Measurements from ENCODE around the gene RPS6KA2.
"Not testable (repeated sequence)": the region's sequence is repeated elsewhere in the genome, so short reads cannot be mapped to it uniquely, and the experiment has no call there.

The RPS6KA2 gene

GRCh38 chr6:166420351-166420750, 206.7 kb downstream of the RPS6KA2 start:
- DNase-seq (ENCODE audit: low read depth in 2 of 2) = no peak

- DNase-seq (ENCODE audit: low read depth in 2 of 2) = no peak
Measured at GRCh38 chr6:166419717-166420116, 207.3 kb downstream of the RPS6KA2 start.

DNA sequence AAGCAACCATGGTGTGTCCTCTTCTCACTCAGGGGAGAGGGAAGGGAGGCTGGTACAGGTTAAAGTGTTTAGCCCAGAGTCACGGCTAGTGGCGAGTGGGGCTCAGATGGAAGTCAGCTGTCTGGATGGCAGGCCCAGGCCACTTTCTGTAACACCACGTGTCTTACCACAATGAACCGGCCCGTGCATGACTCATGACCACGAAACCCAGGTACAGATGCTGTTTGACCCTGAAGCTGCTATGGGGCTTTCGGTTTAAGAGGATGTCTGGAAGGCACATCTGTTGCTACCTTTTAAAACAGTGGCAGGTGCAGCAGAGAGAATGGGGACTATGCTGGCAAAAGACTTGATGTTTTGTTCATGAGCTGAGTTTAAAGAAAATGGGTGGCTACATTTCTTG, 207.8 kb downstream of the RPS6KA2 start:
- peak; percentile 43 to 51 for DNase-seq (ENCODE audit: low read depth in 2 of 2)

DNA sequence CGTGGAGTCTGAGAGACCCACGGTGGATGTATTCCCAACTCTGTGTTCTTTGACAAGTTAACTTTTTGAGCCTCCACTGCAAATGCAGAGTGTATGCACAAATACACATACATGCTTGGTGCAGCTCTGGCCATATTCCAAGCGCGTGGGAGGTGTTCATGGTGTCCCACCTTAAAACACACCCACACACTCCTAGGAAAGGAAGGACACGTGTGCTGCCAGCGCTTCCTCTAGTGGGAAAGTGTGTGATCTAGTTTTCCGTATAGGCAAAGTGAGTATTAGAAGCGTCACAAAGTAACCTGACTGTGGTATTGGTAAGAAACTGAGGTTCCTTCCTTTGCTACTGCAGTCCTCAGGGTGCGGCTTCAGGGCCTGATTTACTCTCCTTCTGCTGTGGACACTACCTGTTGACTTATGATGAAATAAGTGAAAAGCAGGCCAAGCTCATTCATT, 208.3 kb downstream of the RPS6KA2 start:
- DNase-seq (ENCODE audit: low read depth in 2 of 2) = no peak

GRCh38 chr6:166417285-166417691, 209.8 kb downstream of the RPS6KA2 start:
- DNase-seq (ENCODE audit: low read depth in 2 of 2) = no peak

DNA sequence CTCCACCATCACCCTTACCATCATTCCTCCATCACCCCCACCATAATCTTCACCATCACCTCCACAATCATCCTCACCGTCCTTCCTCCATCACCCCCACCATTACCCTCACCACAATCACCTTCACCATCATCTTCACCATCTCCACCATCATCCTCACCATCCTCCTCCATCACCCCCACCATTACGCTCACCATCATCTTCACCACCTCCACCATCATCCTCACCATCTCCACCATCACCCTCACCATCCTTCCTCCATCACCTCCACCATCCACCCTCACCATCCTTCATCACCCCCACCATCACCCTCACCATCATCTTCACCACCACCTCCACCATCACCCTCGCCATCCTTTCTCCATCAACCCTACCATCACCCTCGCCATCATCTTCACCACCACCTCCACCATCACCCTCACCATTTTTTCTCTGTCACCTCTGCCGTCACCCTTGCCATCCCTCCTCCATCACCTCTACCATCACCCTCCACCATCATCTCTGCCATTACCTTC, 211.2 kb downstream of the RPS6KA2 start:
- no peak for DNase-seq (ENCODE audit: low read depth in 2 of 2)

- no peak for DNase-seq (ENCODE audit: low read depth in 2 of 2)
Measured at GRCh38 chr6:166415306-166415705, 211.7 kb downstream of the RPS6KA2 start.

- no peak for DNase-seq (ENCODE audit: low read depth in 2 of 2)
Measured at GRCh38 chr6:166413491-166413951, 213.5 kb downstream of the RPS6KA2 start.

GRCh38 chr6:166412911-166413384, 214.1 kb downstream of the RPS6KA2 start:
- DNase-seq (ENCODE audit: low read depth in 2 of 2) = no peak

- no peak for DNase-seq (ENCODE audit: low read depth in 2 of 2)
Measured at GRCh38 chr6:166412156-166412910, 214.7 kb downstream of the RPS6KA2 start.

GRCh38 chr6:166411721-166412151, 215.3 kb downstream of the RPS6KA2 start:
- no peak for DNase-seq (ENCODE audit: low read depth in 2 of 2)

DNA sequence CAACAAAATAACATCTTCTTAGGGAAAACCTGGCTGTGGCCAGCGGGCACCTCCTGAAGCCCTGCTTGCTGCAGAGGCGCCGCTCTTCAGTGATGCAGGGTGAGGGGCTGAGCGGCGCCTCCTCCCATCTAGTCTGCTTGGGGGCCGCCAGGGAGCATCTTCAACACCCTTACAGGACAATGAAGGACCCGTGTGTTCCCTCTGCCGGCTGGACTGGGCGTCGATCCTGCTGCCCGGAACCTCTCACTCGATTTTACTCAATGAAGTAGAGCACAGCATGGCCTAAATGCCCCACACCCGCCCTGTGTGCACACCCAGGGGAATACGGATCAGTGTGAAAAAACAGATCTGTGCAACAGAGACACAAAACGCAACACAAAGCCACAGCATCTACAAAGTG, 215.8 kb downstream of the RPS6KA2 start:
- DNase-seq (ENCODE audit: low read depth in 2 of 2) = no peak

GRCh38 chr6:166410426-166410935, 216.6 kb downstream of the RPS6KA2 start:
- no peak for DNase-seq (ENCODE audit: low read depth in 2 of 2)

- no peak for DNase-seq (ENCODE audit: low read depth in 2 of 2)
Measured at GRCh38 chr6:166408936-166409755, 217.9 kb downstream of the RPS6KA2 start.

DNA sequence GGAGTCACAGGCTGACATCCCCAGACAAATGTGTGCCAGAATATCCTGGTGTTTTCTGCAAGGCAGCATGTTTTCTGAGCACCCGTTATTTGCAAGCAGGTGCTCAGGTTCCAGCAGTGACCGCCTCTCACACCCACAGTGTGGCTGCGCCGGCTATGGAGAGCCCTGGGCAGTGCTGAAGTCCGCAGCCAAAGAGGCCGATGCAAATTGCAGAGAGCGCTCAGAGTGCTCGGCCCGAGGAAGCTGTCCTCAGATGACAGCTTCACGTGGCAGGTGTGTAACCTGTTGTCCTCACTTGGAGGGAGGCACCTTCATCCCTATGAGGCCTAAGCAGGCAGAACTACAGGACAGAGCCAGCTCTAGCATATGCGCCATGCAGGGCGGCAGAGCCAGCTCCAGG, 220.9 kb downstream of the RPS6KA2 start:
- no peak for DNase-seq (ENCODE audit: low read depth in 2 of 2)

- DNase-seq (ENCODE audit: low read depth in 2 of 2) = no peak
Measured at GRCh38 chr6:166405386-166405785, 221.7 kb downstream of the RPS6KA2 start.

- no peak for DNase-seq (ENCODE audit: low read depth in 2 of 2)
Measured at GRCh38 chr6:166402582-166403277, 224.3 kb downstream of the RPS6KA2 start.

DNA sequence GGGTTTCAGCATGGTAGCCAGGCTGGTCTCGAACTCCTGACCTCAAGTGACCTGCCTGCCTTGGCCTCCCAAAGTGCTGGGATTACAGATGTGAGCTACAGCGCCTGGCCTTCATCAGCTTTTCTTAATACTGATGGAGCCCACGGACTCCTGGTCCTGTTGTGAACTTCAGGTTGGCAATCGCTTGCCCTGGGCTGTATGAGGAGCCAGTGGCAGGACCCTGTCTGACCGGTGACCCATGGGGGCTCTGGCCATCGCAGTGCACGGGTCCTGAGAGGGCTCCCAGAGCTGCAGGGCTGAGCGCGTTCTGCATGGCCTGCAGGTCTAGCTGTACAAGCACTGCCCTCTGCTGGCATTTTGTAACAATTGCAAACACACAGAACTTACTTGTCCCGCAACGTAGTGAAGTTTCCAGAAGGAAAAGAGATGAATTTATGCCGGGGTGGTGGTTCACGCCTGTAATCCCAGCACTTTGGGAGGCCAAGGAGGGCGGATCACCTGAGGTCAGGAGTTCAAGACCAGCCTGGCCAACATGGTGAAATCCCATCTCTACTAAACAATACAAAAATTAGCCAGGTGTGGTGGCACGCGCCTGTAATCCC, 226.3 kb downstream of the RPS6KA2 start:
- DNase-seq (ENCODE audit: low read depth in 2 of 2) = not testable (repeated sequence)

- DNase-seq (ENCODE audit: low read depth in 2 of 2) = no peak
Measured at GRCh38 chr6:166400181-166400580, 226.9 kb downstream of the RPS6KA2 start.

DNA sequence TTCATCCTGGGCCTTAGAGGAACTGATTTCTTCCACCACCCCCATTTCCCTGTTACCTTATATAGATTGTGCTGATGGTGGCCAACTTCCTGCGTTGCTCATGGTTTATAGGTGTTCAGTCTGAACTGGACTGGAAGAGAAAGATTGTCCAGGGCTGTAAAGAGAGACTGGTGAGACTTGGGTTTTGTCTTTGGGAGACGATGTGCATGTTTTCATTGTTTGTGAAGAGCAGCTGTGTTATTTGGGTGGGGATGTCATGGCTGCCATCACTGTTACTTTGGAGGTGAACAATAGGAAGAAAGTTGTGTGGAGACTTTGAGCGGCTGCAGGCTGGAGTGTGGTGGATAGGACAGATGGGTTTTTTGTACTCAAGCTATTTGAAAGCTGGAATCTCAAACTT, 228.7 kb downstream of the RPS6KA2 start:
- no peak for DNase-seq (ENCODE audit: low read depth in 2 of 2)

DNA sequence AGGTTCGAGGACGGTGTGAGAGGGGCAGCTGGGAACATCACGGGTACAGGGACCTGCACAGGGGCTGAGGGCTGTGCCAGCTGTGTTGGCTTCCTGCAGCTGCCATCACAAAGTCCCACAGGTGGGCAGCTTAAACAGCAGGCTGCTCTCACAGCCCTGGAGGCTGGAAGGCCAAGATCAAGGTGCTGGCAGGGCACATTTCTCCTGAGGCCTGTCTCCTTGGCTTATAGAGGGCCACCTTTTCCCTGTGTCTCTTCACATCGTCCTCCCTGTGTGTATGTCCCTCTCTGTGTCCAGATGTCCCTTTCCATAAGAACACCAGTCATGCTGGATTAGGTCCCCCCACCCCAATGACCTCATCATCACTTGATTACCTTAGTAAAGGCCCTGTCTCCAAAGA, 229.2 kb downstream of the RPS6KA2 start:
- DNase-seq (ENCODE audit: low read depth in 2 of 2) = no peak

Data from stimulated activated CD8-positive, alpha-beta memory T cell treated with anti-CD3 and anti-CD28 coated beads, Interleukin-15, amount 100 ng/mL, for 4 hours (primary cell).